K562 (cell line): ENCODE data around the gene ZSWIM8. TPM values are rescaled to one million over a fixed set of nuclear protein-coding genes. Genes with fewer than 3 reads are reported as not detected.

Source experiments
- CHD1 ChIP-seq: fragments of 200-600 bp; sonication (generic); IDR thresholded peaks from one replicate; pipeline ENCODE4 v1.6.1; 2012; ENCODE audit warnings: mild to moderate bottlenecking, moderate library complexity, low read length, inconsistent platforms
- E2F8 ChIP-seq: fragments of 450-650 bp; IDR thresholded peaks from 2 replicates; pipeline ENCODE4 v1.7.1; 2018; ENCODE audit warnings: mild to moderate bottlenecking, low read depth; ENCODE audit not compliant: partially characterized antibody
- FIP1L1 ChIP-seq: fragments of 200-400 bp; formaldehyde crosslinking; IDR thresholded peaks from 2 replicates; pipeline ENCODE4 v1.6.1; 2018; ENCODE audit warnings: mild to moderate bottlenecking, low read depth, low read length; ENCODE audit not compliant: poor library complexity, severe bottlenecking
- GATAD2A ChIP-seq: fragments of 450-650 bp; IDR thresholded peaks from 2 replicates; pipeline ENCODE4 v1.6.1; 2017
- JUND ChIP-seq, 2 experiments: IDR thresholded peaks; 2 replicates in 1 of 2; 3 replicates in 1 of 2; pipeline ENCODE4 v1.6.1; 2011; ENCODE audit warnings: borderline replicate concordance in 2 of 2, low read depth in 2 of 2, low read length in 2 of 2, improper control_type of control experiment in 1 of 2, missing biosample characterization in 1 of 2, missing genetic modification characterization in 1 of 2, missing genetic modification reagents in 1 of 2
- MNT ChIP-seq, 2 experiments: fragments of 450-650 bp; conservative IDR thresholded peaks; 2 replicates each; pipeline ENCODE4 v1.6.1; 2017; ENCODE audit warnings: mild to moderate bottlenecking in 2 of 2, moderate library complexity in 2 of 2
- SRF ChIP-seq, 2 experiments: fragments of 250-450, 450-650 bp in 1 of 2; sonication (Bioruptor Pico) in 1 of 2; sonication (generic) in 1 of 2; formaldehyde crosslinking; IDR thresholded peaks; 2 replicates each; pipeline versions ENCODE4 v1.5.0 to v1.5.1; 2020 to 2022; ENCODE audit warnings: mild to moderate bottlenecking in 1 of 2, missing genetic modification reagents in 1 of 2
- ZNF583 ChIP-seq: fragments of 250-450 bp; sonication (Bioruptor Pico); IDR thresholded peaks from 2 replicates; pipeline ENCODE4 v1.4.0; 2020
- polyA plus RNA-seq, 8 experiments: library from polyadenylated mRNA; depleted of rRNA in 4 of 8; stranded (reverse) in 5 of 8; unstranded in 3 of 8; fragments of >200 nt; fragmentation: Nextera tagmentation in 2 of 8; fragmentation: Illumina TruSeq in 1 of 8; extraction: Ambion mirVana in 2 of 8; extraction: Trizol in 1 of 8; gene quantifications; 2 replicates each; pipeline versions ENCODE4 v1.2.1 to v1.2.3, GENCODE V29; 2011 to 2014; ENCODE audit warnings: inconsistent platforms in 1 of 8, missing spikeins in 1 of 8
- total RNA-seq, 7 experiments: library from RNA; depleted of rRNA in 6 of 7; stranded (reverse); fragments of >200 nt in 6 of 7; fragmentation: Illumina TruSeq in 2 of 7; extraction: Trizol in 2 of 7; gene quantifications; 2 replicates each; pipeline versions ENCODE4 v1.2.1 to v1.2.3, GENCODE V29; 2011 to 2021; ENCODE audit warnings: low replicate concordance in 1 of 7
- TF ChIP-seq, protein P1 (sequence below): sonication (generic); formaldehyde crosslinking; IDR thresholded peaks from 2 replicates; pipeline ENCODE4 v1.8.1; 2023; ENCODE audit warnings: mild to moderate bottlenecking, missing genetic modification reagents, moderate library complexity
- TF ChIP-seq, protein P2 (sequence below): IDR thresholded peaks from 2 replicates; pipeline ENCODE4 v1.6.1; 2011; ENCODE audit not compliant: insufficient read length; ENCODE audit errors: extremely low read depth
- TF ChIP-seq, protein P3 (sequence below): fragments of 250-450 bp; sonication (Bioruptor Pico); IDR thresholded peaks from 2 replicates; pipeline ENCODE4 v1.8.0; 2022; ENCODE audit warnings: inconsistent platforms, mild to moderate bottlenecking, moderate library complexity, borderline replicate concordance

ZSWIM8 gene
- total and polyA plus RNA-seq, 9 of the 15 experiments (the other 6 are each of a cell fraction or from before 2014, with no cell fraction given), result 5.6 to 47.8 (median 26.7) TPM

- TF ChIP-seq, protein P1, sequence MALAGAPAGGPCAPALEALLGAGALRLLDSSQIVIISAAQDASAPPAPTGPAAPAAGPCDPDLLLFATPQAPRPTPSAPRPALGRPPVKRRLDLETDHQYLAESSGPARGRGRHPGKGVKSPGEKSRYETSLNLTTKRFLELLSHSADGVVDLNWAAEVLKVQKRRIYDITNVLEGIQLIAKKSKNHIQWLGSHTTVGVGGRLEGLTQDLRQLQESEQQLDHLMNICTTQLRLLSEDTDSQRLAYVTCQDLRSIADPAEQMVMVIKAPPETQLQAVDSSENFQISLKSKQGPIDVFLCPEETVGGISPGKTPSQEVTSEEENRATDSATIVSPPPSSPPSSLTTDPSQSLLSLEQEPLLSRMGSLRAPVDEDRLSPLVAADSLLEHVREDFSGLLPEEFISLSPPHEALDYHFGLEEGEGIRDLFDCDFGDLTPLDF (CRISPR knock-in tag), result no peak
- TF ChIP-seq CHD1, result no peak
- TF ChIP-seq, protein P2, sequence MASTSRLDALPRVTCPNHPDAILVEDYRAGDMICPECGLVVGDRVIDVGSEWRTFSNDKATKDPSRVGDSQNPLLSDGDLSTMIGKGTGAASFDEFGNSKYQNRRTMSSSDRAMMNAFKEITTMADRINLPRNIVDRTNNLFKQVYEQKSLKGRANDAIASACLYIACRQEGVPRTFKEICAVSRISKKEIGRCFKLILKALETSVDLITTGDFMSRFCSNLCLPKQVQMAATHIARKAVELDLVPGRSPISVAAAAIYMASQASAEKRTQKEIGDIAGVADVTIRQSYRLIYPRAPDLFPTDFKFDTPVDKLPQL, result no peak
- TF ChIP-seq E2F8, result no peak
- TF ChIP-seq, protein P3, sequence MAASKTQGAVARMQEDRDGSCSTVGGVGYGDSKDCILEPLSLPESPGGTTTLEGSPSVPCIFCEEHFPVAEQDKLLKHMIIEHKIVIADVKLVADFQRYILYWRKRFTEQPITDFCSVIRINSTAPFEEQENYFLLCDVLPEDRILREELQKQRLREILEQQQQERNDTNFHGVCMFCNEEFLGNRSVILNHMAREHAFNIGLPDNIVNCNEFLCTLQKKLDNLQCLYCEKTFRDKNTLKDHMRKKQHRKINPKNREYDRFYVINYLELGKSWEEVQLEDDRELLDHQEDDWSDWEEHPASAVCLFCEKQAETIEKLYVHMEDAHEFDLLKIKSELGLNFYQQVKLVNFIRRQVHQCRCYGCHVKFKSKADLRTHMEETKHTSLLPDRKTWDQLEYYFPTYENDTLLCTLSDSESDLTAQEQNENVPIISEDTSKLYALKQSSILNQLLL (CRISPR knock-in tag), result no peak
- 0 out of 4 replicates have a peak, but pooled peaks of 1 of the 2 experiments have one; percentile 17 for TF ChIP-seq MNT (conservative IDR thresholded peaks at IDR 0.05)
- TF ChIP-seq JUND (IDR thresholded peaks at IDR 0.05; ENCODE audit: borderline replicate concordance, low read depth, low read length), result no peak
- TF ChIP-seq JUND (tag; IDR thresholded peaks at IDR 0.05; ENCODE audit: borderline replicate concordance, low read depth, low read length), result no peak
- TF ChIP-seq ZNF583 (CRISPR knock-in tag), result 0 out of 2 replicates have a peak, but pooled peaks have one; percentile 52
- TF ChIP-seq SRF (CRISPR knock-in tag; IDR thresholded peaks at IDR 0.05), result no peak
- TF ChIP-seq FIP1L1, result no peak
- TF ChIP-seq GATAD2A, result no peak
These were observed 23.8 kb downstream of the ZSWIM8 start (continued) for GRCh38 chr10:73809061-73809818.
